NCI-H510A (cell line): ENCODE data around the gene ITGA2.

Experiments used
- DNase-seq: peaks from one replicate; lab custom pipeline; 2025; lab: John Stamatoyannopoulos, UW

Gene ITGA2

DNA sequence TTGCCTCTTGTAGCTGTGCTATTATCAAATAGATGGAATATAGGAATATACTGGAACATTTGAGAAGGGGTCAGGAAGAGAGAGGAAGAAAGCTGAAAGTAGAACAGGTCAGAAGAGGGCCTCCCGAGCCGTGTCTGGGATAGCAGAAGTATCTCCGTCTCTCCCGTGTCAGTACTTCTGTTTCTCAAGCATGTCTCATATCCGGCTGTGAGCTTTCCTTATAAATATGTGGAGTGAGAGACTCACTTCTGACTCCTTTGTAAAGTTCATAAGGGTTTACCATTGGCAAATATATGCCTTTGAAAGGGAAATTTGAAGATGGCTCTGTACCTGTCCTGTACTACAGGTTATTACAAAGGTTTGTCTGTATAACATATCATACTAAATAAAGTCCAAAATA lies 70.1 kb downstream of the ITGA2 start:
- no peak for DNase-seq

DNA sequence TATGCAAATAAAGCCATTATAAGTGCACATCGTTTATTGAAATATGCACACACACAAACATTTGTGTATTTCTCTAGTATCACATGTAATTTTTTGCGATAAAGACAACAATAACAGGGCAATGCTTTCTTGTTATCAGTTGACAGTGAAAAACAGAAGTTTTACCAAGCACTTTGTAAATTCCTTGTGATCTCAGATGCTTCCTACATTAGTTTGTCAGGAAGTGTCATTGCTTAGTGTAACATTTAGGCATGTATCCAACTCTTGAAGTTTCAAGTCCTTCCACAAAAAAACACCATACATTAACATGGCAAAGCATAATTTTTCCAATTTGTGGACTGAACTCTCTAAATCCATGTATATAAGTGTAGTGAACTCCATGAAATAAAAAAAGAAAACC lies 74.0 kb downstream of the ITGA2 start:
- DNase-seq: no peak

DNA sequence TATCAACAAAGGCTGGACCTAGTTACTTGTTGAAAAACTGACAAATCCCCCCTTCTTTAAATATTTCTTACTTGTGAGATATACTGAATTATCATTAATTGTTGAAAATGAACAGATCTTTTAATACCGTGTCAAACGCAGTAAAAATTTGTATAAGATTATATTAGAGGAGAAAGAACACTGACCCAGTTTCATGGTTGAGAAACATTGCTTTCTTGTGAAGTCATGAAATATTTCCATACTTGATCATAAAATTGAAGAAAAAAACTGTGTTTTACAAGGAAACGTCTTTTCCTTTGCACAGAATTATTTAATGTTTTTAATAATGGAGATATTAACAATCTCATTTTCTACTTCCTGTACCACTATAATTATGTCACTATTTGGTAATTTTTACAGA lies 74.6 kb downstream of the ITGA2 start:
- DNase-seq: no peak

DNA sequence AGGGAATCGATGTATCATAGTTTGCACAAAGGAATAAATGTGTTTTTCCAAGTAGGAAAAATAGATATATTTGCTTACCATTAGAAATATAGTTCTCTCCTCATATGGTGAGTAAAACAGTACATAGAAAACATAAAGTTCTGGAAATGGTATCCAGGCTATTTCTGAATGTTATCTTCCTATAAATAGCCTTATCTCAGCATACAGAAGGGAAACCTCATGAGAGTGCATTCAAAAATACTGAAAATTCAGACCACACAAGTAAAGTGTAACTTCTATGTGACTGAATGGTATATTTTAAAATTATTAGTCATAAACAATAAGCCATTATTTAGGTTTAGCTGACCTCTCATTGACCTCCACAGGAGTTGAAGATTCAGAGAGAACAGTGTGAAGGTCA lies 76.9 kb downstream of the ITGA2 start:
- DNase-seq: no peak

DNA sequence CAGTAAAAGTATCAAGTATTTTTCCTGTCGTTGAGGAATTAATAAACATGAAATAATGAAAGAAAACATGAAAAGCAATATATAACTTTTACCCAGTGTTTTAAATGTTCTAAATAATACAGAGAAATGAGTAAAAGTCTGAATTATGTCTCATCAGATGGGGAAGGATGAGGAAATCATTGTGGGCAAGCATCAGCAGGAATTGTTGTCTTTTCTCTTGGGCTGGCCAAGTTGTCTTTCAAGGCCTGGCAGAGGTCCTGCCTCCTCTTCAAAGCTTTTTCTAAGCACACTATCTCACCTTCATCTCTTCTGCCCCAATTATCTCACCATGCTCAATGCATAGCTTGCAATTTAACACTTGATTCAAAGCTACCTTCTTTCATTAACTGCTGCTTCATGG lies 78.5 kb downstream of the ITGA2 start:
- no peak for DNase-seq

DNA sequence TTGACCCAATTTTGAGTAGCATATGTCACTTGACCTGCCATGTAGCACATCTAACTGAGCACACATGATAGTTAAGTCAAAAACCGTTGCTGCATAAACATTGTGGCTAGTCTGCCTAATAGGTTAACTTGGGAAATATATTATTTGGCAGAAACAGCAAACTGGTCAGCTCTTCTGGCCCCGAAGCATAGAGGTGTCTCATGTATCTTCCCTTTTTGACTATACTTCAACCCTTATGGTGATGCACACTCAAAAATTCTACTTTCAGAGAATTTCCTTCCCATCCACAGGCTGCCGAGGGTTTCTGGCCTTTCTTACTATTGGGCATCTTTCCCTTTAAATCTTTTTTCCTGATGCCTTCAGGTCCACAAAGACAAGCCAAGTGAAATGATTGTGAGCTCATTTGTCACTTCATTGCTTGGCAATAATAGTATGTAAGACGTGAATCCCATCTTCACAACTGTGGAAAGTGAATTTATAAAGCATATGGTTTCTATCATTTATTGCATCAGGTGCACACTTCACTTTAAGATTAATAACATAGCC lies 79.2 kb downstream of the ITGA2 start:
- DNase-seq: no peak

DNA sequence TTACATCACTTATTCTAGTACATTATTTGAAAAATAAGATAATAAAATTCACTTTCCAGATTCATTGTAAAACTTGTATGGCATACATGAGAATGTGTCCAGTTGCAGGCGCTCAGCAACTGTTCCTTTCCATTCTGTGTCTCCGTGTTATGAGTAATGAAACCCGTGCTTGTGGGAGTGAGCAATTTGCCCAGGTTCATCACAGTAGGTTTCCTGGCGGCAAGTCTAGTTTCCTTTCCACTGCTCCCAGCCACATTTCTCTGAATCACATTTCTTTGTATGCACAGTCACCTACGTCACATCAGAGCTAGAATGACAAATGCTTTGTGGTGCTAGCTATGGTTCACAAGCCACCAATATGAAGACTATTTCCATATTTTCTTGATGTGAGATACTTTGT lies 80.5 kb downstream of the ITGA2 start:
- DNase-seq: no peak

DNA sequence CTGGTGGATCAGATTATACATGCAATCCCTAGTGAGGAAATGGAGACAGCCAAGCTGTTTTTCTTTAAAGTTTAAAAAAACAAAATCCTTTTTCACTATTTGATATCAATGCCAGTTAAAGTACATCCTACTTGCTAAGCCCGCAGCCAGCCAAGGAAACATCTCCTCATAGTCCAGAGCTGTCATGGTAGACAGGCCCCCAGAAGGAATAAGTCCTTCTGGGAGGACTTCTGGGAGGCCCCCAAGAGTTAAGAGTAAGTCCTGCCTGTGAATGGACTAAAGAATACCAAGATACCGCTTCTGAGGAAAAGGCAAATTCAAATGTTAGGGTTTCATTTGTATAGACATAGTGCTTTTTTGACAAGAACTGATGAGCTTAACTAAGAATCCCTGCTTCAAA lies 82.1 kb downstream of the ITGA2 start:
- no peak for DNase-seq

DNA sequence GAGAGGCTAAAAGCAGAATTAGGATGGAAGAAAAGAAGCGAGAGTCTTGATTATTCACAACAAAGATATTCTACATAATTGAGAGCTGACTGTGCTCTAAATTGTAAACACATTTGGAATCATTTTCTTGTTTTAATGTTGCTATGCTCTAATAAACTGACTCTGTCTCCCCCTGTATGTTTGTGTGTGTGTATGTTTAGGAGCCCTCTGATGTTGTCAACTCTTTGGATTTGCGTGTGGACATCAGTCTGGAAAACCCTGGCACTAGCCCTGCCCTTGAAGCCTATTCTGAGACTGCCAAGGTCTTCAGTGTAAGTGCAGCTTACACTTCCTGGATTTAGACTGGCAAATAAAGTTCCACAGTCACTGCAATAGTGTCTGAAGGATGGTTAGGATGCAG lies 82.6 kb downstream of the ITGA2 start:
- no peak for DNase-seq

DNA sequence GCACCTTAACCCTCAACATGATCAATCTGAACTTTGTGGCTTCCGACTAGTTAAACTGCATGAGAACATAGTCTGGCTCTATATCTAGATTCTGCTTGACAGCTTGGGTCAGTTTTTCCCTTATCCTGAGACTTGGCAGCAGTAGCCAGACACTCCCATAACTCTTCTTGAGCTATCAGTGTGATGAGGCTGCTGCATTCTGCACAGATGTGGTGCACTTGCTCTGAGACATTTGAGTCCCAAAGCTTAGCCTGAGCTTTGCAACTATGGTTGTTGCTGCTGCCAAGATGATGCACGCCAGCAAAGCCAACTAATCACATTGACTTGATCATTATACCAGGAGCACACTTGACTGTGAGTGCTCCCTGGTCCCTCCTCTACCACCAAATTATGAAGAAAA lies 84.2 kb downstream of the ITGA2 start:
- DNase-seq: no peak

DNA sequence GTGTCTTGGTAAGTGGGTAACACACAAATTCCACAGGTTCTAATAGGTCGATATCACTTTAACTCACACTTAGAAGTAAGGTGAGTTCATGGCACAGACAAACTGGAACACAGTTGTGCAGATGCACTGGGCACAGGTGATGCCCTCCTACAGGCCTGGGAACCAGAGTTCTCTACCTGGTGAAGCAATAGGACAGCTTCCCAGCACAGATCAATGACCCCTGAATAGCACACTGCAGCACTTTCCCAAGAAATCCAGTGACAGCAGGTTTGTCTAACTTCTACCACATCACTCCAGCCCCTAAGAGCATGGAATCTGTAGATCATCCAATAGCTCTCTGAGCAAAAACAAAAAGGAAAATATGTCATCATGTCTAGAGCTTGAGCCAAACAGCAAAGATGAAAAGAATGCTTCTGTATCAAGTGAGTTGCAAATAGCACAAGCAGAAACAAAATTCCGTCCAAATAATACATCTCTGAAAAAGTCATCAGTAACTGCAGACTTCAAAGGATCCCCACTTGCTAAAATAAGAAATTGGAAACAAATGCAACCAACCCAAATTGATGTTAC lies 86.9 kb downstream of the ITGA2 start:
- DNase-seq: no peak

DNA sequence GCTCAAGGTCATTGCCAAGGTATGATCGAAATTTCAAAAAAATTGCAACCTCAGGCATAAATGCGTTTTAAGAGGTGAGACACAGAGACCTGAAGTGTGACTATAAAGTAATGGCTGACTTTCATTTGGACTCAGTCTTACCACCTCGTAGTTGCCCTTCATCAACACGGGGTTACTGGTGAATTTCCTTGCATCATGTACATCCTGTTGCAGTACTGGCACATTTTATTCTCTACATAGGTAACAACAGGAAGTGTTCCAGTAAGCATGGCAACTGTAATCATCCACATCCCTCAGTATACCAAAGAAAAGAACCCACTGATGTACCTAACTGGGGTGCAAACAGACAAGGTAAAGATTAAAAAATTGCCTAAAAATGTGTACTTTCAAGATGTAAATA lies 91.1 kb downstream of the ITGA2 start:
- no peak for DNase-seq

DNA sequence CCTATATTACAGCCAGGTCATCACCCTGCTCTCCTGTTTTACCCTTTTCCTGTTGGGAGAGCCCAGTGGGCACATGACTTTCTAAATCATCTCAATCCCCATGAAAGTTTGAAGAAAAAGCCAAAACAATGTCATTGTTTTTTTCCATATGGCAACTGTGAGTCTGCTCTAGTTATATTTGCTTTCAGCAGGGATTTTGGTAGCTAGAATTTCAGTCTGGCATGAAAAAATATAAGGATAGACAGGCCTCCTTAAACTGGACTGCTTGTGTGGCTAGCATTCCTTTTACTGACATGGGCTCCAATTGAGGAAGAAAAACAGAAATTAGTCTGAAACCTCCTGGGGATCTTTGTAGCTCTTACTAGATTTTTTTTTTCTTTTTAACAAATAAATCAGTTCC lies 94.8 kb downstream of the ITGA2 start:
- no peak for DNase-seq

DNA sequence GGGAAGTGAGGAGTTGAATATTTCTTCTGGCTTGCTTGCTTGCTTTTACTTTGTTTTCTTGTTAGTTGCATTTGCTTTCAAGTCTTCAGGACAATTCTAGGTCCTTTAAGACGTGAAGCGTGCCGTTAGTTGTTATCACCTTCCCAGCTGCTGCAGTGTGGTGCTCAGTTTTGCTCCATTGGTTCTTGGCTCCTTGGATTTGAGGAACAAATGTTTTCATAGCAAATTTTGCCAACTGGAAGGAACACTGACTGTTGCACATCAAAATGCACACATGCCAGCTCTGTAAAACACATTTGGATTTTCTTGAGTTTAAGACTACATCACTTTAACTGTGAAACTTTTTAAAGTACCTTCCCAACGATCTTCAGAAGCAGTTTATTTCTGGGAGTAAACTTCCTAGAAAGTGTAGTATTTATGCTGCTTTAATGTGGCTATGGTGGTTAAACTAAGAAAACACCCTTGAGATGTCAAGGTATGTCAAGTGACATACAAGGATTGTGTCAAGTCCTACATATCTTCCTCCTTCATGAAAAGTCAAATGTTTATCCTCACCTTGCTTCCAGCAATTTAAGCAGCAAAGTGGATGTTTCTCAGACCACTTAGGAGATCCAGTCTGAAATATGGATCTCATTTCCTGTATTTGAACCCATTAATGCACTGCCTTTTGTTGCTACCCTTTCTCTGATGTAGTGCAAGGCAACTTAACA lies 95.5 kb downstream of the ITGA2 start:
- no peak for DNase-seq

DNA sequence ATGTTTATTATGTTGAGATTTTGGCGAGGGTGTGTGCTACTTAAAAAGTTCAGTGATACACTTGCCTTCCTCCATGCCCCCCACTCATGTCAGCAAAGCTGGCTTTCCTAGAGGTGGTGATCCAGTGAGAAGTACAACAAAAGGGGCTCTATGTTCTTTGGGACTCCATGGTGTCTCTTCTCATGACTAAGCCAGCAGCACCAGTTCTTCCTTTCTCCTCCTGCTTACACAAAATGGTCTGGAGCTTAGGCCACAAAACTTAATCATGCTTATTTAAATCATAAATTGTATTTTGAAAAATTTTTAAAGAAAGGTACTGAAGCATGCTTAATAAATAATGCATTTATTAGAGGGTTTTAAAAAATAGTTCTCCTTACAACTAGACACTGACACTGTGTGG lies 98.0 kb downstream of the ITGA2 start:
- DNase-seq: no peak

DNA sequence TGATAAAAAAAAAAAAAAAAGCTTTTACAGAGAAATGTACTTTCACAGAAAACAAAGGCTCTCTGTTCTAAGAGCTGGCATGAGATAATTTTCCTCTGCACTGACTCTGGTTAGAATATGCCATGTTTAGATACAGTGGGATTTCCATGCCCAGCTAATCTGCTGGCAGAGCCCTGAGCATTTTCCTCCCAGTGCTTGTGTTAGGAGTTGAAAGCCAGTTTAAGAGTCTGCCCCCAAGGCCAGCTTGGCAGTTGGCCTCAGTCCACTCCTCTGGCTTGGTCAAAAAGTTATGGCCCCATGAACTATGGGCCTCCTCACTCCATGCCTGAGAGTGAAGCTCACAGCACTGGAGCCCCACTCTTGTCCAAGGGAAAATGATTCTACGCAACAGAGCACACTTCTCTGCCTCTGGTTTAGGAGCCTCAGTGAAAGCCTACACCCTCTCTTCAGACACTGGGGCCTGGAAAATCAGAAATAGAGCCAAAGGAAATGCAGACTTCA lies 98.5 kb downstream of the ITGA2 start:
- DNase-seq: no peak

DNA sequence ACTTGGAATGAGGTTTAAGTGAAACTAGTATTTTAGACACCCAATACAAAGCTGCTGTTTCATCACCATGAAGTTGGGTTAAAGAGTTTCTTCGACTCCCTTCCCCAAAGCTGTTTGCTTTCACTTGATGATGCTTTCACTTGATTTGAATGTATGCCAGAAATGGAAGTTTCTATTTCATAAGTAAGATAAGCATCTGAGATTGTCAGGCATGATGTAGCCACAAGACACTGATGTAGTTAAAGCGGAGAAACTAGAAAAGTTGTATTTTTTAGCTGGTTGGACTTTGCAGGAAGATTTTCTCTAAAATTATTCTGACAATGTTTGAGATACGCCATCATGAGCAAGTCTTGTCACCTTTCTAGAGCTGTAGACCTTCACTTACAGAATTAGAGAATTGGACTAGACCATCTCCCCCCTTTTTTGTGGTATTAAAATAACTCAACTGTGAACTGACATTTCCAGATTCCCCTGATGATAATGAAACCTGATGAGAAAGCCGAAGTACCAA lies 100.4 kb downstream of the ITGA2 start:
- no peak for DNase-seq

DNA sequence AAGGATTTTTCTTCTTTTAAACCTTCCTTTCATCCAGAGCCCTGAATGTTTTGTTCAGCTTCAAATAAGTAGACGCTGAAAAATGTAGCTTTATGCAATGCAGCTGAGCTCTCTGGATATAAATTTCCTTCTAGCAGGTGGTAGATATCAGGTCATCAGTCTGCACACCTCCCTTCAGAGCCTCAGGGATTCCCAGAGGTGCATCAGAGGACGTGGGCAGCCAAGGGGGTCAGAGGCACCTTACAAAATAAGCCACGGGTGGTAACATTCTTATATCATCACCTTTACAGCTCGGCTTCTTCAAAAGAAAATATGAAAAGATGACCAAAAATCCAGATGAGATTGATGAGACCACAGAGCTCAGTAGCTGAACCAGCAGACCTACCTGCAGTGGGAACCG lies 101.1 kb downstream of the ITGA2 start:
- DNase-seq: no peak

DNA sequence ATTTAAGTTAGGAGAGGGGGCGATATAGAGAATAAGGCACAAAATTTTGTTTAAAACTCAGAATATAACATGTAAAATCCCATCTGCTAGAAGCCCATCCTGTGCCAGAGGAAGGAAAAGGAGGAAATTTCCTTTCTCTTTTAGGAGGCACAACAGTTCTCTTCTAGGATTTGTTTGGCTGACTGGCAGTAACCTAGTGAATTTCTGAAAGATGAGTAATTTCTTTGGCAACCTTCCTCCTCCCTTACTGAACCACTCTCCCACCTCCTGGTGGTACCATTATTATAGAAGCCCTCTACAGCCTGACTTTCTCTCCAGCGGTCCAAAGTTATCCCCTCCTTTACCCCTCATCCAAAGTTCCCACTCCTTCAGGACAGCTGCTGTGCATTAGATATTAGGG lies 102.1 kb downstream of the ITGA2 start:
- DNase-seq: no peak

DNA sequence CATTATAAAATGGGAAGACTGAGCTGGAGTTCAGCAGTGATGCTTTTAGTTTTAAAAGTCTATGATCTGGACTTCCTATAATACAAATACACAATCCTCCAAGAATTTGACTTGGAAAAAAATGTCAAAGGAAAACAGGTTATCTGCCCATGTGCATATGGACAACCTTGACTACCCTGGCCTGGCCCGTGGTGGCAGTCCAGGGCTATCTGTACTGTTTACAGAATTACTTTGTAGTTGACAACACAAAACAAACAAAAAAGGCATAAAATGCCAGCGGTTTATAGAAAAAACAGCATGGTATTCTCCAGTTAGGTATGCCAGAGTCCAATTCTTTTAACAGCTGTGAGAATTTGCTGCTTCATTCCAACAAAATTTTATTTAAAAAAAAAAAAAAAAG lies 103.1 kb downstream of the ITGA2 start:
- DNase-seq: no peak

DNA sequence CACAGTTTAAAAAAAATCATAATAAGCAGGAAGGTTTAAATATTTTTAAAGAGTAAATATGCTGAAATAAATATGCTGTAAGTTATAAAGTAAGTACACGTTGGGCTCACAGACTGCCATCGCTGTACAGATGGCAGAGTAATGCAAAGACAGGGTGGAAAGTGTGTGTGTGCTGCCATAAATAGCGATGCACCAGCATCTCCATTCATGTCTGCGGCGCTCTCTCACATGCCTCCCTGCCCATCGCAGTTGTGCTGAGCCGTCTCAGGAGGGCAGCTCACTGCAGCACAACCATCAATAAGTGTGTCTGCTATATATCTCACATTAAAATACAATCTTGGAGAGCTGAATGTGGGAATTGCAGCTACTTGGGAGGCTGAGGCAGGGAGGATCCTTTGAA lies 106.1 kb downstream of the ITGA2 start:
- DNase-seq: no peak

DNA sequence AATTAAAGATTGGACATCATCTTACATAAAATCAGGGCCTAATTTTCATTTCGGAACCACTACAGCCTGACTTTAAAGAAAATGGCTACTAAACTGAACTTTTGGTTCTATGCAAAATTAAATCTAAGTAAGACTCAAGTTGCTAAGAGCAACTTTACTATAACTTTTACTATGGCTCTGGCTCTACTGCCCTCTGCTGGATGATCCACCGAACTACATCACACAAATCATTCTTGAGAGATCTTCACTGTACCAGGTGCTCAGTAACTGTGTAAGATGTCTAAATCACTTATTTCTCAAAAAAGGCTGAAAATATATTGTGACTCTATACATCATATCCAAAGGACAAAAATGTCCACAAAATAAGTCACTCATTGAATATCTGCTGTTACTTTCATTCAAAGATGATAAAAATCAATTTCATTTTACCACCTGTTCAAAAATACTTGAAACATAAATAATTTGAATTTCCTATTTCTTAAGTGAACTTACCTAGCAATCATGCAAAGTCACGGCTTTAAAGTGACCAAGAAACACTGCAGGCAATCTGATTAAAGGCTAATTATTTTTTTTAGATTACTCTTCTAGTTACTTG lies 106.9 kb downstream of the ITGA2 start:
- no peak for DNase-seq

DNA sequence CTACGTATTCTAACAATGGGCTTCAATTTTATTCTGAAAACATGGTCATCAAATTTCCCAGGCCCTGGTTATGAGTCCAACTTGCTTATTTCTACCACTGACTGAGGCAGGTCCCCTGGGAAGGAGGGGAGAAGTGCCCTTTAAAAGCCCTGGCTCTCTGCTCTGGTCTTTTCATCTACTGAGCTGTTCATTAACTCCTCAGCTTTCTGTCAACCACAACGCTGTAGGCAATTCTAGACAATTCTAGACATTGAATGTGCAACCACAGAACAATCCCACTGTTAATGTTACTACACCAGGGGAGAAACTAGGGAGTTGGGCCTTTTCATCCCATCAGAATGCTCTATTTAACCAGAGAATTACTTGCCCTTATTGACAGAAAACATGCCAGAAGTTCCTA lies 110.4 kb downstream of the ITGA2 start:
- no peak for DNase-seq
